HepG2 (cell line): ENCODE data around the gene ADAMTS15.

ENCODE experiments used
- ARHGAP35 ChIP-seq: sonication (generic); formaldehyde crosslinking; IDR thresholded peaks from 2 replicates; pipeline ENCODE4 v1.9.0; 2022; ENCODE audit warnings: mild to moderate bottlenecking, inconsistent platforms, moderate library complexity, missing genetic modification reagents, borderline replicate concordance
- FOSL1 ChIP-seq: sonication (generic); formaldehyde crosslinking; IDR thresholded peaks from 2 replicates; pipeline ENCODE4 v1.9.0; 2021; ENCODE audit warnings: missing genetic modification reagents, borderline replicate concordance
- HNRNPL ChIP-seq: fragments of 200-400 bp; formaldehyde crosslinking; IDR thresholded peaks from 2 replicates; pipeline ENCODE4 v1.6.1; 2017; ENCODE audit warnings: mild to moderate bottlenecking, low read depth, low read length
- JUNB ChIP-seq: sonication (generic); formaldehyde crosslinking; IDR thresholded peaks from 2 replicates; pipeline ENCODE4 v1.8.0; 2022; ENCODE audit warnings: missing genetic modification reagents, mild to moderate bottlenecking, borderline replicate concordance
- KAT7 ChIP-seq: IDR thresholded peaks from 2 replicates; pipeline ENCODE4 v1.6.1; 2018; ENCODE audit warnings: borderline replicate concordance, missing compliant biosample characterization
- MIER3 ChIP-seq: IDR thresholded peaks from 2 replicates; pipeline ENCODE4 v1.6.1; 2016; ENCODE audit warnings: missing compliant biosample characterization, borderline replicate concordance
- POLR2AphosphoS5 ChIP-seq: IDR thresholded peaks from 2 replicates; pipeline ENCODE4 v1.6.1; 2012; ENCODE audit warnings: low read depth, low read length
- ZNF549 ChIP-seq: sonication (generic); formaldehyde crosslinking; IDR thresholded peaks from 2 replicates; pipeline ENCODE4 v1.5.0; 2020; ENCODE audit warnings: missing genetic modification reagents
- ZNF766 ChIP-seq: sonication (generic); formaldehyde crosslinking; IDR thresholded peaks from 2 replicates; pipeline ENCODE4 v1.5.0; 2020; ENCODE audit warnings: missing genetic modification reagents, borderline replicate concordance
- TF ChIP-seq, protein P1 (sequence below): sonication (generic); formaldehyde crosslinking; IDR thresholded peaks from 2 replicates; pipeline ENCODE4 v1.4.0; 2020; ENCODE audit warnings: low read depth, missing genetic modification reagents
- TF ChIP-seq, protein P2 (sequence below): sonication (generic); formaldehyde crosslinking; IDR thresholded peaks from 2 replicates; pipeline ENCODE4 v1.5.0; 2020; ENCODE audit warnings: missing genetic modification reagents
- TF ChIP-seq, protein P3 (sequence below): sonication (generic); formaldehyde crosslinking; IDR thresholded peaks from 2 replicates; pipeline ENCODE4 v1.5.0; 2020; ENCODE audit warnings: mild to moderate bottlenecking, missing genetic modification reagents, moderate library complexity

DNA sequence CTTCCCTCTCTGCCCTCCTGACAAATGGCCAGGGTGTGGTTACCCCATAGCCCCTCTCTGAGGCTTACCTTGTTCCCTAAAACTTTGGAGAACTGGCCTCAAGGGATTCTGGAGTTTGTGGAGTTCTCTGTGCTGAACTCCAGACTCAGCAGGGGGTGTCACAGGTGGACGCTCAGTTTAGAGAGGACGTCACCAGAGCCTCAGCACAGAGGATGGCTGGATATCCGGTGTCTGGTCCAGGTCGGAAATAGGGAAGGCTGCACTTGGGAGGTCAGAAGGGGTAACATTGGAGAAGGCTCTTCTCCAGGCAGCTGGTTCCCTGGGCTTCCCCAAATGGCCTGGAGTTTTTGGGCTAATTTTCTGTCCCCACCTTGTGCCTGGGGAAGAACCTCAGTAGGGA lies 64.2 kb downstream of the ADAMTS15 start:
- TF ChIP-seq, protein P1, sequence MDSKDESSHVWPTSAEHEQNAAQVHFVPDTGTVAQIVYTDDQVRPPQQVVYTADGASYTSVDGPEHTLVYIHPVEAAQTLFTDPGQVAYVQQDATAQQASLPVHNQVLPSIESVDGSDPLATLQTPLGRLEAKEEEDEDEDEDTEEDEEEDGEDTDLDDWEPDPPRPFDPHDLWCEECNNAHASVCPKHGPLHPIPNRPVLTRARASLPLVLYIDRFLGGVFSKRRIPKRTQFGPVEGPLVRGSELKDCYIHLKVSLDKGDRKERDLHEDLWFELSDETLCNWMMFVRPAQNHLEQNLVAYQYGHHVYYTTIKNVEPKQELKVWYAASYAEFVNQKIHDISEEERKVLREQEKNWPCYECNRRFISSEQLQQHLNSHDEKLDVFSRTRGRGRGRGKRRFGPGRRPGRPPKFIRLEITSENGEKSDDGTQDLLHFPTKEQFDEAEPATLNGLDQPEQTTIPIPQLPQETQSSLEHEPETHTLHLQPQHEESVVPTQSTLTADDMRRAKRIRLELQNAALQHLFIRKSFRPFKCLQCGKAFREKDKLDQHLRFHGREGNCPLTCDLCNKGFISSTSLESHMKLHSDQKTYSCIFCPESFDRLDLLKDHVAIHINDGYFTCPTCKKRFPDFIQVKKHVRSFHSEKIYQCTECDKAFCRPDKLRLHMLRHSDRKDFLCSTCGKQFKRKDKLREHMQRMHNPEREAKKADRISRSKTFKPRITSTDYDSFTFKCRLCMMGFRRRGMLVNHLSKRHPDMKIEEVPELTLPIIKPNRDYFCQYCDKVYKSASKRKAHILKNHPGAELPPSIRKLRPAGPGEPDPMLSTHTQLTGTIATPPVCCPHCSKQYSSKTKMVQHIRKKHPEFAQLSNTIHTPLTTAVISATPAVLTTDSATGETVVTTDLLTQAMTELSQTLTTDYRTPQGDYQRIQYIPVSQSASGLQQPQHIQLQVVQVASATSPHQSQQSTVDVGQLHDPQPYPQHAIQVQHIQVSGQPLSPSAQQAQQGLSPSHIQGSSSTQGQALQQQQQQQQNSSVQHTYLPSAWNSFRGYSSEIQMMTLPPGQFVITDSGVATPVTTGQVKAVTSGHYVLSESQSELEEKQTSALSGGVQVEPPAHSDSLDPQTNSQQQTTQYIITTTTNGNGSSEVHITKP (CRISPR knock-in tag): no peak
- TF ChIP-seq, protein P2, sequence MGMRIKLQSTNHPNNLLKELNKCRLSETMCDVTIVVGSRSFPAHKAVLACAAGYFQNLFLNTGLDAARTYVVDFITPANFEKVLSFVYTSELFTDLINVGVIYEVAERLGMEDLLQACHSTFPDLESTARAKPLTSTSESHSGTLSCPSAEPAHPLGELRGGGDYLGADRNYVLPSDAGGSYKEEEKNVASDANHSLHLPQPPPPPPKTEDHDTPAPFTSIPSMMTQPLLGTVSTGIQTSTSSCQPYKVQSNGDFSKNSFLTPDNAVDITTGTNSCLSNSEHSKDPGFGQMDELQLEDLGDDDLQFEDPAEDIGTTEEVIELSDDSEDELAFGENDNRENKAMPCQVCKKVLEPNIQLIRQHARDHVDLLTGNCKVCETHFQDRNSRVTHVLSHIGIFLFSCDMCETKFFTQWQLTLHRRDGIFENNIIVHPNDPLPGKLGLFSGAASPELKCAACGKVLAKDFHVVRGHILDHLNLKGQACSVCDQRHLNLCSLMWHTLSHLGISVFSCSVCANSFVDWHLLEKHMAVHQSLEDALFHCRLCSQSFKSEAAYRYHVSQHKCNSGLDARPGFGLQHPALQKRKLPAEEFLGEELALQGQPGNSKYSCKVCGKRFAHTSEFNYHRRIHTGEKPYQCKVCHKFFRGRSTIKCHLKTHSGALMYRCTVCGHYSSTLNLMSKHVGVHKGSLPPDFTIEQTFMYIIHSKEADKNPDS (CRISPR knock-in tag): no peak
- TF ChIP-seq JUNB (no peak), HNRNPL (no peak), MIER3 (CRISPR knock-in tag) (no peak), POLR2AphosphoS5 (no peak), ZNF766 (CRISPR knock-in tag) (no peak), ARHGAP35 (CRISPR knock-in tag) (no peak), ZNF549 (CRISPR knock-in tag) (no peak), FOSL1 (CRISPR knock-in tag) (no peak), KAT7 (CRISPR knock-in tag) (no peak)
- TF ChIP-seq, protein P3, sequence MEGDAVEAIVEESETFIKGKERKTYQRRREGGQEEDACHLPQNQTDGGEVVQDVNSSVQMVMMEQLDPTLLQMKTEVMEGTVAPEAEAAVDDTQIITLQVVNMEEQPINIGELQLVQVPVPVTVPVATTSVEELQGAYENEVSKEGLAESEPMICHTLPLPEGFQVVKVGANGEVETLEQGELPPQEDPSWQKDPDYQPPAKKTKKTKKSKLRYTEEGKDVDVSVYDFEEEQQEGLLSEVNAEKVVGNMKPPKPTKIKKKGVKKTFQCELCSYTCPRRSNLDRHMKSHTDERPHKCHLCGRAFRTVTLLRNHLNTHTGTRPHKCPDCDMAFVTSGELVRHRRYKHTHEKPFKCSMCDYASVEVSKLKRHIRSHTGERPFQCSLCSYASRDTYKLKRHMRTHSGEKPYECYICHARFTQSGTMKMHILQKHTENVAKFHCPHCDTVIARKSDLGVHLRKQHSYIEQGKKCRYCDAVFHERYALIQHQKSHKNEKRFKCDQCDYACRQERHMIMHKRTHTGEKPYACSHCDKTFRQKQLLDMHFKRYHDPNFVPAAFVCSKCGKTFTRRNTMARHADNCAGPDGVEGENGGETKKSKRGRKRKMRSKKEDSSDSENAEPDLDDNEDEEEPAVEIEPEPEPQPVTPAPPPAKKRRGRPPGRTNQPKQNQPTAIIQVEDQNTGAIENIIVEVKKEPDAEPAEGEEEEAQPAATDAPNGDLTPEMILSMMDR (CRISPR knock-in tag): no peak
